H1 (cell line): ENCODE measurements around the gene LDLRAD4. TPM values are rescaled to one million over a fixed set of nuclear protein-coding genes. Genes with fewer than 3 reads are reported as not detected.

Source experiments
- CTCF ChIA-PET: fragments of 300-600 bp; sonication (Branson Sonifier 250); formaldehyde crosslinking; loops from one replicate; lab custom pipeline; 2021; ENCODE audit not compliant: partially characterized antibody; lab: Charles Lee
- POLR2A ChIA-PET: fragments of 300-600 bp; sonication (Branson Sonifier 250); formaldehyde crosslinking; loops from one replicate; lab custom pipeline; 2021; ENCODE audit warnings: inconsistent platforms; ENCODE audit not compliant: partially characterized antibody; lab: Charles Lee
- DNase-seq, 2 experiments: peaks; one replicate each; pipeline versions ENCODE4 v3.0.0 to v3.0.0-alpha.2; 2010 to 2022; ENCODE audit warnings: low spot score in 2 of 2, low read depth in 1 of 2, mixed read lengths in 1 of 2
- FAIRE-seq: peaks from 2 replicates; lab custom pipeline; 2011; peaks lifted over from hg19 to GRCh38; lab: Jason Lieb, UNC
- H2AFZ ChIP-seq: 2 replicates; pipeline ENCODE4 v1.8.1; 2012; ENCODE audit warnings: low read length, inconsistent platforms
- H2AK5ac ChIP-seq: 2 replicates; pipeline ENCODE4 v1.6.1; 2013; ENCODE audit warnings: low read depth, low read length
- H2BK120ac ChIP-seq: replicated peaks from 2 replicates; pipeline ENCODE3; 2013; ENCODE audit warnings: low read depth, low read length, inconsistent platforms
- H2BK12ac ChIP-seq: 2 replicates; pipeline ENCODE4 v1.6.1; 2013; ENCODE audit warnings: low read depth, low read length
- H2BK15ac ChIP-seq: 2 replicates; pipeline ENCODE4 v1.6.1; 2013; ENCODE audit warnings: low read length
- H2BK20ac ChIP-seq: 2 replicates; pipeline ENCODE4 v1.6.1; 2013; ENCODE audit warnings: low read length
- H2BK5ac ChIP-seq: 2 replicates; pipeline ENCODE4 v1.6.1; 2013; ENCODE audit warnings: low read depth, low read length
- H3K14ac ChIP-seq: 2 replicates; pipeline ENCODE4 v1.6.1; 2013; ENCODE audit warnings: inconsistent platforms; ENCODE audit not compliant: insufficient read length
- H3K18ac ChIP-seq: 2 replicates; pipeline ENCODE4 v1.6.1; 2013; ENCODE audit warnings: low read length; ENCODE audit errors: extremely low read depth
- H3K23ac ChIP-seq: 2 replicates; pipeline ENCODE4 v1.6.1; 2013; ENCODE audit warnings: inconsistent platforms; ENCODE audit not compliant: insufficient read length
- H3K23me2 ChIP-seq: 2 replicates; pipeline ENCODE4 v1.6.1; 2013; ENCODE audit warnings: low read depth, low read length
- H3K27ac ChIP-seq: 2 replicates; pipeline ENCODE4 v1.6.1; 2011; ENCODE audit warnings: low read depth, low read length, inconsistent platforms
- H3K27me3 ChIP-seq, 4 experiments: replicated peaks in 1 of 4; 1 replicate in 1 of 4; 2 replicates in 3 of 4; pipeline versions ENCODE4 v1.6.1 to v1.8.1; 2011 to 2013; ENCODE audit warnings: low read length in 3 of 4, mild to moderate bottlenecking in 3 of 4, inconsistent platforms in 2 of 4, mixed read lengths in 2 of 4, moderate library complexity in 1 of 4; ENCODE audit not compliant: control insufficient read depth in 3 of 4, insufficient read depth in 3 of 4; ENCODE audit errors: extremely low read depth in 1 of 4
- H3K36me3 ChIP-seq, 4 experiments: 2 replicates each; pipeline versions ENCODE4 v1.6.1 to v1.8.1; 2011 to 2013; ENCODE audit warnings: mild to moderate bottlenecking in 4 of 4, low read length in 3 of 4, moderate library complexity in 2 of 4, control low read depth in 1 of 4, inconsistent platforms in 1 of 4; ENCODE audit not compliant: insufficient read depth in 4 of 4, control insufficient read depth in 2 of 4
- H3K4ac ChIP-seq: replicated peaks from 2 replicates; pipeline ENCODE3; 2013; ENCODE audit warnings: low read length, low read depth, mixed read lengths, inconsistent platforms; ENCODE audit not compliant: insufficient read length
- H3K4me1 ChIP-seq, 4 experiments: replicated peaks in 1 of 4; 1 replicate in 1 of 4; 2 replicates in 3 of 4; pipeline versions ENCODE4 v1.6.1 to v1.8.1; 2011 to 2013; ENCODE audit warnings: low read length in 3 of 4, inconsistent platforms in 2 of 4, mixed read lengths in 1 of 4; ENCODE audit not compliant: insufficient read depth in 4 of 4, control insufficient read depth in 3 of 4
- H3K4me2 ChIP-seq, 2 experiments: 2 replicates each; pipeline versions ENCODE4 v1.6.1 to v1.8.1; 2011 to 2013; ENCODE audit warnings: low read depth in 2 of 2, low read length in 2 of 2, control low read depth in 1 of 2, inconsistent platforms in 1 of 2, mild to moderate bottlenecking in 1 of 2; ENCODE audit not compliant: insufficient read depth in 1 of 2
- H3K4me3 ChIP-seq, 4 experiments: fragments of 200-600, 300-600 bp in 1 of 4; sonication (generic), shearing (Covaris generic), sonication (Bioruptor Twin) in 1 of 4; 2 replicates each; pipeline versions ENCODE4 v1.5.1 to v1.8.1; 2011 to 2016; ENCODE audit warnings: low read length in 4 of 4, low read depth in 3 of 4, control low read depth in 2 of 4, inconsistent platforms in 2 of 4, mild to moderate bottlenecking in 2 of 4, mixed read lengths in 1 of 4, moderate library complexity in 1 of 4; ENCODE audit not compliant: insufficient read depth in 2 of 4; ENCODE audit errors: extremely low read depth in 1 of 4
- H3K56ac ChIP-seq: replicated peaks from 2 replicates; pipeline ENCODE3; 2013; ENCODE audit warnings: low read depth, mild to moderate bottlenecking, mixed read lengths, low read length, inconsistent platforms; ENCODE audit not compliant: insufficient read length
- H3K79me1 ChIP-seq: 2 replicates; pipeline ENCODE4 v1.6.1; 2013; ENCODE audit warnings: low read depth, low read length, control low read depth
- H3K79me2 ChIP-seq, 2 experiments: 2 replicates each; pipeline versions ENCODE4 v1.6.1 to v1.8.1; 2012 to 2013; ENCODE audit warnings: low read length in 2 of 2, mild to moderate bottlenecking in 2 of 2, inconsistent platforms in 1 of 2; ENCODE audit not compliant: insufficient read depth in 2 of 2, control insufficient read depth in 1 of 2
- H3K9ac ChIP-seq, 4 experiments: replicated peaks in 1 of 4; 1 replicate in 1 of 4; 2 replicates in 3 of 4; pipeline versions ENCODE4 v1.6.1 to v1.8.1; 2011 to 2013; ENCODE audit warnings: low read depth in 3 of 4, low read length in 3 of 4, control low read depth in 2 of 4, mild to moderate bottlenecking in 2 of 4, moderate library complexity in 2 of 4, inconsistent platforms in 1 of 4; ENCODE audit errors: extremely low read depth in 1 of 4
- H3K9me3 ChIP-seq, 2 experiments: 2 replicates each; pipeline versions ENCODE4 v1.6.1 to v1.8.1; 2012 to 2013; ENCODE audit warnings: mild to moderate bottlenecking in 2 of 2, moderate library complexity in 2 of 2, control low read depth in 1 of 2, inconsistent platforms in 1 of 2, low read depth in 1 of 2, low read length in 1 of 2, mixed read lengths in 1 of 2; ENCODE audit not compliant: insufficient read depth in 2 of 2
- H4K20me1 ChIP-seq, 2 experiments: replicated peaks in 1 of 2; 2 replicates each; pipeline versions ENCODE3 to v1.8.1; 2011 to 2013; ENCODE audit warnings: inconsistent platforms in 2 of 2, low read length in 2 of 2, mild to moderate bottlenecking in 1 of 2; ENCODE audit not compliant: insufficient read depth in 2 of 2, control insufficient read depth in 1 of 2
- H4K5ac ChIP-seq: 2 replicates; pipeline ENCODE4 v1.6.1; 2013; ENCODE audit warnings: low read length, low read depth, mixed read lengths, inconsistent platforms; ENCODE audit not compliant: insufficient read length
- H4K8ac ChIP-seq: 2 replicates; pipeline ENCODE4 v1.8.0; 2013; ENCODE audit warnings: mild to moderate bottlenecking, moderate library complexity, low read length, inconsistent platforms; ENCODE audit not compliant: insufficient read depth; ENCODE audit errors: extremely low read depth
- H4K91ac ChIP-seq: replicated peaks from 2 replicates; pipeline ENCODE3; 2013; ENCODE audit warnings: low read length, mixed read lengths, inconsistent platforms; ENCODE audit not compliant: insufficient read length
- BACH1 ChIP-seq: IDR thresholded peaks from 2 replicates; pipeline ENCODE4 v1.6.1; 2012; ENCODE audit warnings: low read length, improper control_type of control experiment
- CTCF ChIP-seq, 3 experiments: IDR thresholded peaks; 1 replicate in 2 of 3; 2 replicates in 1 of 3; pipeline versions ENCODE4 v1.5.1 to v1.6.1; 2011; ENCODE audit warnings: low read length in 3 of 3, mild to moderate bottlenecking in 3 of 3, inconsistent platforms in 2 of 3, low read depth in 1 of 3, moderate library complexity in 1 of 3; ENCODE audit not compliant: insufficient read depth in 1 of 3; ENCODE audit errors: control extremely low read depth in 1 of 3
- WGBS, 2 experiments: shearing (Covaris generic) in 1 of 2; methylation state at CpG; one replicate each; pipeline versions ENCODE4 v1.1.6 to v1.1.7; 2013 to 2015; ENCODE audit warnings: low lambda C conversion rate in 2 of 2, mixed read lengths in 2 of 2, inconsistent platforms in 1 of 2, low coverage in 1 of 2, missing lambda C conversion rate in 1 of 2; ENCODE audit not compliant: insufficient replicate concordance in 2 of 2, insufficient coverage in 1 of 2, insufficient read length in 1 of 2; ENCODE audit errors: extremely low coverage in 1 of 2, missing lambda C conversion rate in 1 of 2; 5-methylcytosine and 5-hydroxymethylcytosine counted together
- polyA plus RNA-seq, 7 experiments: library from polyadenylated mRNA; depleted of rRNA in 3 of 7; stranded (reverse) in 5 of 7; unstranded in 2 of 7; fragments of >200 nt in 5 of 7; fragments of 200-250 nt in 2 of 7; gene quantifications; 1 replicate in 5 of 7; 2 replicates in 1 of 7; 4 replicates in 1 of 7; pipeline versions ENCODE4 v1.2.1 to v1.2.3, GENCODE V29; 2011 to 2013; ENCODE audit warnings: missing spikeins in 2 of 7, mixed read lengths in 2 of 7
- total RNA-seq: library from RNA; stranded (reverse); fragmentation: NEBNext Ultra II Directional; extraction: Animal tissue kit (Norgen Biotek cat#: 25700); gene quantifications from 2 replicates; pipeline ENCODE4 v1.2.1, GENCODE V29; 2021

The LDLRAD4 gene
- total and polyA plus RNA-seq, 2 of the 8 experiments (the other 6 are each of a cell fraction or from before 2014, with no cell fraction given): 0.77 to 1.4 TPM

- no peak overlapping the region for H2AFZ ChIP-seq
- H3K23ac ChIP-seq: no peak overlapping the region
- no peak overlapping the region for H2BK5ac ChIP-seq
- no peak overlapping the region for H3K9ac ChIP-seq
- H4K20me1 ChIP-seq: no peaks in the 10 kb centered on the region
- TF ChIP-seq BACH1 (no peak), CTCF (IDR thresholded peaks at IDR 0.05; ENCODE audit: control extremely low read depth in 1 of 3, insufficient read depth in 1 of 3, low read depth in 1 of 3, low read length in 3 of 3) (peak in 1 of 3 experiments; percentile 2; a peak in 1 of 4 replicates)
- no peak overlapping the region for H3K27ac ChIP-seq
- no peak overlapping the region for H3K4me2 ChIP-seq
- no peak overlapping the region for H4K8ac ChIP-seq
- H3K9me3 ChIP-seq: no peaks in the 10 kb centered on the region
- no peak overlapping the region for H3K56ac ChIP-seq
- H2BK20ac ChIP-seq: no peak overlapping the region
- no peak overlapping the region for H4K5ac ChIP-seq
- H3K79me2 ChIP-seq: no peaks in the 10 kb centered on the region
- 93% methylated on average over 19 of the region's 19 CpGs; no CpG with 5 or more reads in 1 of the 2 experiments for WGBS, 2 experiments
- no peak for FAIRE-seq
- H4K91ac ChIP-seq: no peak overlapping the region
- ChIA-PET CTCF (interaction anchor here (0.5 to 1.6 kb wide), 5 partner anchors 9 to 321 kb away, joined by 3 to 4 read pairs (median 3); partner anchors contain the start of gene LDLRAD4), POLR2A (no interaction called here)
- no peak overlapping the region for H2BK12ac ChIP-seq
- H3K23me2 ChIP-seq: no peaks in the 10 kb centered on the region
- H3K14ac ChIP-seq: no peak overlapping the region
- no peak overlapping the region; the same call in 1 of the 2 replicates for H2BK15ac ChIP-seq
- H2BK120ac ChIP-seq: no peak overlapping the region
- peak in 1 of 2 experiments; percentile 46 for DNase-seq
- H3K79me1 ChIP-seq: no peaks in the 10 kb centered on the region
- H3K36me3 ChIP-seq: no peaks in the 10 kb centered on the region
- no peaks in the 10 kb centered on the region for H3K27me3 ChIP-seq
- H3K4me1 ChIP-seq: no peaks in the 10 kb centered on the region
- H3K18ac ChIP-seq: no peak overlapping the region
- H3K4ac ChIP-seq: no peak overlapping the region
- H2AK5ac ChIP-seq: no peak overlapping the region
- H3K4me3 ChIP-seq: no peak overlapping the region
These were observed 14.6 kb downstream of the LDLRAD4 start for GRCh38 chr18:13232971-13233786.
